Liver (tissue), 9 donors: ENCODE data around the gene BUD13. TPM values are rescaled to one million over a fixed set of nuclear protein-coding genes. Genes with fewer than 3 reads are reported as not detected.

Experiments used
- DNase-seq: peaks from one replicate; pipeline ENCODE4 v3.0.0-alpha.2; 2017; ENCODE audit warnings: low spot score
- H3K27ac ChIP-seq, 2 donors: one replicate each; pipeline ENCODE4 v1.7.0; 2013; ENCODE audit warnings: inconsistent platforms in 2 of 2, low read length in 2 of 2, control low read depth in 1 of 2, low read depth in 1 of 2, mild to moderate bottlenecking in 1 of 2
- H3K27me3 ChIP-seq, 4 donors: one replicate each; pipeline versions ENCODE4 v1.6.1 to v1.7.0; 2013; ENCODE audit warnings: low read length in 3 of 4, inconsistent platforms in 1 of 4, mild to moderate bottlenecking in 1 of 4, moderate library complexity in 1 of 4; ENCODE audit not compliant: control insufficient read depth in 4 of 4, insufficient read depth in 4 of 4
- H3K36me3 ChIP-seq, 4 donors: one replicate each; pipeline versions ENCODE4 v1.6.1 to v1.7.0; 2013; ENCODE audit warnings: low read length in 3 of 4, mild to moderate bottlenecking in 3 of 4, low read depth in 1 of 4, moderate library complexity in 1 of 4; ENCODE audit not compliant: control insufficient read depth in 4 of 4, insufficient read depth in 3 of 4
- H3K4me1 ChIP-seq, 4 donors: one replicate each; pipeline versions ENCODE4 v1.6.1 to v1.7.0; 2013; ENCODE audit warnings: low read length in 3 of 4, mild to moderate bottlenecking in 3 of 4, moderate library complexity in 1 of 4; ENCODE audit not compliant: control insufficient read depth in 4 of 4, insufficient read depth in 4 of 4
- H3K4me3 ChIP-seq, 3 donors: one replicate each; pipeline versions ENCODE4 v1.6.1 to v1.7.0; 2013; ENCODE audit warnings: low read length in 3 of 3, control low read depth in 1 of 3, low read depth in 1 of 3, mild to moderate bottlenecking in 1 of 3
- H3K9ac ChIP-seq, 2 donors: one replicate each; pipeline ENCODE4 v1.7.0; 2013; ENCODE audit warnings: low read length in 2 of 2, mild to moderate bottlenecking in 2 of 2, moderate library complexity in 2 of 2, control low read depth in 1 of 2, low read depth in 1 of 2
- H3K9me3 ChIP-seq, 4 donors: one replicate each; pipeline versions ENCODE4 v1.6.1 to v1.7.0; 2013; ENCODE audit warnings: low read length in 3 of 4; ENCODE audit not compliant: control insufficient read depth in 4 of 4
- ATF3 ChIP-seq: IDR thresholded peaks from 2 replicates; pipeline ENCODE4 v1.6.1; 2016; ENCODE audit warnings: antibody characterized with exemption
- CTCF ChIP-seq: fragments of 150-350 bp; IDR thresholded peaks from 2 replicates; pipeline ENCODE4 v1.5.1; 2017; ENCODE audit warnings: improper control_type of control experiment, low read depth, low read length; ENCODE audit not compliant: missing input control
- EGR1 ChIP-seq, 2 donors: IDR thresholded peaks; 2 replicates each; pipeline ENCODE4 v1.6.1; 2016 to 2018; ENCODE audit warnings: antibody characterized with exemption in 2 of 2, low read depth in 2 of 2
- GABPA ChIP-seq, 2 donors: IDR thresholded peaks in 1 of 2; conservative IDR thresholded peaks in 1 of 2; 2 replicates each; pipeline ENCODE4 v1.6.1; 2016; ENCODE audit warnings: antibody characterized with exemption in 2 of 2, mild to moderate bottlenecking in 1 of 2, moderate library complexity in 1 of 2
- HNF4A ChIP-seq, 2 donors: conservative IDR thresholded peaks; 2 replicates each; pipeline ENCODE4 v1.6.1; 2016; ENCODE audit warnings: antibody characterized with exemption in 2 of 2, mild to moderate bottlenecking in 2 of 2
- HNF4G ChIP-seq: IDR thresholded peaks from 2 replicates; pipeline ENCODE4 v1.6.1; 2016; ENCODE audit warnings: antibody characterized with exemption
- JUND ChIP-seq, 2 donors: IDR thresholded peaks; 2 replicates each; pipeline ENCODE4 v1.6.1; 2016; ENCODE audit warnings: antibody characterized with exemption in 2 of 2
- MAX ChIP-seq: IDR thresholded peaks from 2 replicates; pipeline ENCODE4 v1.6.1; 2016; ENCODE audit warnings: antibody characterized with exemption
- RXRA ChIP-seq, 2 donors: IDR thresholded peaks; 2 replicates each; pipeline ENCODE4 v1.6.1; 2017 to 2018; ENCODE audit warnings: antibody characterized with exemption in 2 of 2, mild to moderate bottlenecking in 1 of 2
- SP1 ChIP-seq: IDR thresholded peaks from 2 replicates; pipeline ENCODE4 v1.6.1; 2018; ENCODE audit warnings: antibody characterized with exemption, mild to moderate bottlenecking
- TAF1 ChIP-seq: conservative IDR thresholded peaks from 2 replicates; pipeline ENCODE4 v1.6.1; 2016; ENCODE audit warnings: antibody characterized with exemption, mild to moderate bottlenecking
- ZBTB33 ChIP-seq: IDR thresholded peaks from 2 replicates; pipeline ENCODE4 v1.6.1; 2016; ENCODE audit warnings: antibody characterized with exemption
- WGBS: extraction: QIAGEN DNeasy Blood & Tissue Kit; methylation state at CpG from one replicate; pipeline ENCODE4 v1.1.7; 2013; 5-methylcytosine and 5-hydroxymethylcytosine counted together
- polyA plus RNA-seq, 2 donors: library from polyadenylated mRNA; stranded (reverse) in 1 of 2; unstranded in 1 of 2; fragments of 200-250 nt in 1 of 2; fragments of >200 nt in 1 of 2; fragmentation: Nextera tagmentation in 1 of 2; extraction: Ambion mirVana in 1 of 2; gene quantifications; one replicate each; pipeline versions ENCODE4 v1.2.1 to v1.2.3, GENCODE V29; 2013 to 2015
- total RNA-seq, 2 donors: library from RNA; depleted of rRNA; stranded (reverse); fragments of >200 nt; gene quantifications; one replicate each; pipeline ENCODE4 v1.2.3, GENCODE V29; 2014
- donor health status: healthy.
- donor health status: healthy.
- donor health status: healthy.
- donor health status: healthy.
- donor health status: healthy.

Gene BUD13
- total and polyA plus RNA-seq, 4 donors: 3.9 to 7.4 (median 5.1) TPM

- TF ChIP-seq ZBTB33: no peak
These were observed 43.1 kb downstream of the BUD13 start (continued) for GRCh38 chr11:116729501-116730240.

GRCh38 chr11:116727990-116728389 is 44.8 kb downstream of the BUD13 start:
- H3K4me1 ChIP-seq: peaks cover 2 to 12% (median 7%) of the 10 kb centered on the region in 4 donors
- no peak overlapping the region for H3K9ac ChIP-seq
- no peak overlapping the region for H3K27ac ChIP-seq
- no peak for DNase-seq
- TF ChIP-seq EGR1 (IDR thresholded peaks at IDR 0.05; ENCODE audit: low read depth in 2 of 2): no peak
- no peak for TF ChIP-seq CTCF
- no peak for TF ChIP-seq HNF4G
- no peak for TF ChIP-seq MAX
- no peak for TF ChIP-seq TAF1
- WGBS: 84% methylated on average over 6 of the region's 6 CpGs
- H3K36me3 ChIP-seq: no peaks in the 10 kb centered on the region
- no peaks in the 10 kb centered on the region for H3K27me3 ChIP-seq
- no peak overlapping the region for H3K4me3 ChIP-seq
- H3K9me3 ChIP-seq: no peaks in the 10 kb centered on the region

GRCh38 chr11:116725434-116726221 is 47.2 kb downstream of the BUD13 start:
- H3K9me3 ChIP-seq: no peaks in the 10 kb centered on the region
- no peaks in the 10 kb centered on the region for H3K36me3 ChIP-seq
- H3K9ac ChIP-seq: no peak overlapping the region
- peak overlapping the region; percentile 19 to 31 for H3K27ac ChIP-seq
- no peak for TF ChIP-seq HNF4G
- TF ChIP-seq TAF1: no peak
- peak in 1 of 2 donors; percentile 27 for TF ChIP-seq RXRA (IDR thresholded peaks at IDR 0.05)
- TF ChIP-seq HNF4A (conservative IDR thresholded peaks at IDR 0.05): peak; percentile 37 to 66
- 33% methylated on average over 19 of the region's 19 CpGs for WGBS
- peak overlapping the region in 2 of 3 donors; percentile 6 to 22 for H3K4me3 ChIP-seq
- no peak for DNase-seq
- peaks cover 2 to 11% (median 7%) of the 10 kb centered on the region in 4 donors for H3K4me1 ChIP-seq
- H3K27me3 ChIP-seq: no peaks in the 10 kb centered on the region

- Histone ChIP-seq H3K9me3 (no peaks in the 10 kb centered on the region), H3K9ac (no peak overlapping the region), H3K27ac (no peak overlapping the region), H3K4me1 (peaks cover 2 to 8% (median 7%) of the 10 kb centered on the region in 4 donors), H3K36me3 (no peaks in the 10 kb centered on the region), H3K4me3 (no peak overlapping the region), H3K27me3 (no peaks in the 10 kb centered on the region)
- 91% methylated on average over 6 of the region's 6 CpGs for WGBS
- no peak for DNase-seq
- no peak for TF ChIP-seq CTCF
- TF ChIP-seq ATF3: no peak
- TF ChIP-seq ZBTB33: no peak
- TF ChIP-seq GABPA (IDR thresholded peaks at IDR 0.05 in 1 of 2, conservative IDR thresholded peaks at IDR 0.05 in 1 of 2): no peak
- TF ChIP-seq SP1: no peak
- no peak for TF ChIP-seq JUND (IDR thresholded peaks at IDR 0.05)
- TF ChIP-seq EGR1 (IDR thresholded peaks at IDR 0.05; ENCODE audit: low read depth in 2 of 2): no peak
- no peak for TF ChIP-seq TAF1
- no peak for TF ChIP-seq MAX
- TF ChIP-seq RXRA (IDR thresholded peaks at IDR 0.05): no peak
- no peak for TF ChIP-seq HNF4A (conservative IDR thresholded peaks at IDR 0.05)
These were observed 48.0 kb downstream of the BUD13 start for GRCh38 chr11:116724813-116725212.
